Measurements from ENCODE around the gene HDLBP. TPM values are rescaled to one million over a fixed set of nuclear protein-coding genes. Genes with fewer than 3 reads are reported as not detected.
"Not testable (repeated sequence)": the region's sequence is repeated elsewhere in the genome, so short reads cannot be mapped to it uniquely, and the experiment has no call there.

The HDLBP gene
- total RNA-seq, 1 donor = 929 TPM

DNA sequence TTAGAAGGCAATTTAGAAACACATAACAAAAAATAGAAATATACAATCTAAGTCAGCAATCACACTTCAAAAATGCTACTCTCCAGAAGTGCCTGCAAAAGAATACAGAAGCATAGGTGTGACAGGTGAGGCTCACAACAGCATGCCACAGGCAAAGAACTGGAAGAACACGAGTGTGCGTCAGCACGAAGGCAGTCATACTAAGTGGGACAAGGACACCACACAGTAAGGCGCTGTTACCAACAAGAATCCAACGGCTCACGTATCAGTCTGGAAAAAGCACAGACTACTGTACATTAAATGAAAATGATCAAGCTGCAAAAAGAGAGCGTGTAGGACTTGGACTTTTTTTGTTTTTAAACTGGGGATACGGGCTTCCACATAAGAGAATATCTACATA, 18.7 kb downstream of the HDLBP start:
- DNase-seq (ENCODE audit: low read depth) = no peak
- TF ChIP-seq, protein P1, sequence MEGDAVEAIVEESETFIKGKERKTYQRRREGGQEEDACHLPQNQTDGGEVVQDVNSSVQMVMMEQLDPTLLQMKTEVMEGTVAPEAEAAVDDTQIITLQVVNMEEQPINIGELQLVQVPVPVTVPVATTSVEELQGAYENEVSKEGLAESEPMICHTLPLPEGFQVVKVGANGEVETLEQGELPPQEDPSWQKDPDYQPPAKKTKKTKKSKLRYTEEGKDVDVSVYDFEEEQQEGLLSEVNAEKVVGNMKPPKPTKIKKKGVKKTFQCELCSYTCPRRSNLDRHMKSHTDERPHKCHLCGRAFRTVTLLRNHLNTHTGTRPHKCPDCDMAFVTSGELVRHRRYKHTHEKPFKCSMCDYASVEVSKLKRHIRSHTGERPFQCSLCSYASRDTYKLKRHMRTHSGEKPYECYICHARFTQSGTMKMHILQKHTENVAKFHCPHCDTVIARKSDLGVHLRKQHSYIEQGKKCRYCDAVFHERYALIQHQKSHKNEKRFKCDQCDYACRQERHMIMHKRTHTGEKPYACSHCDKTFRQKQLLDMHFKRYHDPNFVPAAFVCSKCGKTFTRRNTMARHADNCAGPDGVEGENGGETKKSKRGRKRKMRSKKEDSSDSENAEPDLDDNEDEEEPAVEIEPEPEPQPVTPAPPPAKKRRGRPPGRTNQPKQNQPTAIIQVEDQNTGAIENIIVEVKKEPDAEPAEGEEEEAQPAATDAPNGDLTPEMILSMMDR (IDR thresholded peaks at IDR 0.05; ENCODE audit: insufficient read depth, low read length) = no peak
- no peak overlapping the region for H3K4me3 ChIP-seq (ENCODE audit: low read depth, low read length)

DNA sequence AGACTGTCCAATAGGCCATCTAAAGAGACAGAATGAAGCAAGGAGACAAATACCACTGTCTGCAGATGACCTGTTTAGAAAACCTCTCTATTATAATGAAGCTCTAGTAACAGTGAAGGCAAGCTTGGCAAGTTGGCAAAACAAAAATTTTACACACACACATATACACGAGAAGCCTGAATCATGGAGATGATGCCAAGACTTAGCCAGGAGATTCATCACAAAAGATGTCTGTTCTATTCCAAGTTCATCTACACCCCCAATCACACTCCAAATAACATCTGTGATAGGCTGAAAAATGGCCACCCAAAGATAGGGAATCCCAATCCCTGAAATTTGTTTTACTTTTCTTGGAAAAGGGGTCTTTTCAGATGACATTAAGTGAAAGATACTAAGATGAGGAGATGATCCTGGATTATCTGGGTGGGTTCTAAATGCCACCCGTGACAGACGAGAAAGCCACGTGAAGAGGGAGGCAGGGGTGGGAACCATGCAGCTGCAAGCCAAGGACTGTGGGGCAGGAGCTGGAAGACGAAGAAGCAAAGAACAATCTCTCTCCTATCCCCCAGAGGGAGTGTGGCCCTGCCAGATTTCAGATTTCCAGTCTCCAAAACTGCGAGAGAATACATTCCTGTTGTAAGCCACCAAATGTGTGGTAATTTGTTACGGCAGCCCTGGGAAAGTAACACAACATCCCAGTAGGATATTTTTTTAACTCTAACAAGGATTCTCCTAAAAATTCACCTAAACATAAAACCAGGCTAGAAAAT, 20.0 kb downstream of the HDLBP start:
- no peak overlapping the region for H3K4me3 ChIP-seq (ENCODE audit: low read depth, low read length)
- peak; percentile 60 for DNase-seq (ENCODE audit: low read depth)
- TF ChIP-seq, protein P1 (IDR thresholded peaks at IDR 0.05; ENCODE audit: insufficient read depth, low read length) = peak; percentile 12

DNA sequence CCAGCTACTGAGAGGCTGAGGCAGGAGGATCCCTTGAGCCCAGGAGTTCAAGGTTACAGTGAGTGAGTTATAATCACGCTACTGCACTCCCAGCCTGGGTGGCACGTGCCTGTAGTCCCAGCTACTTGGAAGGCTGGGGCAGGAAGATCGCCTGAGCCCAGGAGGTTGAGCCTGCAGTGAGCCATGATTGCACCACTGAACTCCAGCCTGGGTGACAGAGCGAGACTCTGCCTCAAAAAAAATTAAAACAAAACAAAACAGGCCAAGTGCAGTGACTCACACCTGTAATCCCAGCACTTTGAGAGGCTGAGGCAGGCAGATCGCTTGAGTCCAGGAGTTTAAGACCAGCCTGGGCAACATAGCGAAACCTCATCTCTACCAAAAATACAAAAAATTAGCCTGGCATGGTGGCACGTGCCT, 22.1 kb downstream of the HDLBP start:
- DNase-seq (ENCODE audit: low read depth) = peak; percentile 20
- not testable (repeated sequence) for H3K4me3 ChIP-seq (ENCODE audit: low read depth, low read length)

DNA sequence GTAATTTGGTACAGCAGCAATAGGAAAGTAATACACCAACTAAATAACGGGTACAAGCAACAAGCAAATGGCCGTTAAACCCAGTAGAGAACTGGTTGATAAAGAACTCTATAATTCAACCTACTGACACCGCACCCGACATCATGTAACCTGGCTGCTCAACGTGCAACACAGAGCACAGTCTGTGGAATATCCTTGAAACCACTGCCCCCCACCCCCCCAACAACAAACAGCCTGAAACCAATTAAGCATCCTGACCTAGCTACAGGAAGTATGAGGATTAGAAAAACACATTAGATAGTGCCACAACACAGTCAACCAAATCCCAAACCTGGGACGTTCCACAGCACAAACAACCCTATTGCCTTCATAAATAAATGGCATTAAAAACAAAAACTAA, 23.5 kb downstream of the HDLBP start:
- no peak for DNase-seq (ENCODE audit: low read depth)
- TF ChIP-seq, protein P1 (IDR thresholded peaks at IDR 0.05; ENCODE audit: insufficient read depth, low read length) = no peak
- H3K4me3 ChIP-seq (ENCODE audit: low read depth, low read length) = no peak overlapping the region

DNA sequence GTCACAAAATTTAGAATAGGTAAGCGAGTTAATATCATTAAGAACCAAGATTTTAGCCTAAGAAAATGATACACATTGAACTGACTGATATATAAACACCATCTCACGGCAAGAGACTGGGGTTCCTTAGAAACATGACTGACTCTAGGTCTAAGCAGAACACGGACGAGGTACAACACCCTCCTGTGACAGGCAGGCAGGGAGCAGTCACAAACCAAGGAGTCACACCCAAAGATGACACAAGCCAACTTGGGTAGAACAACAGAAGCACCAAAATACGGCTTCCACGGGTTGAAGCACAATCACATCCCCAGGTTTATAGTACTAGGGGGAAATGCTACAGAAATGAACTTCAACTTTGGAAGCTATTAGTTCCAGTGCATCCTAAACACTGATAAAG, 24.3 kb downstream of the HDLBP start:
- TF ChIP-seq, protein P1 (IDR thresholded peaks at IDR 0.05; ENCODE audit: insufficient read depth, low read length) = no peak
- DNase-seq (ENCODE audit: low read depth) = no peak
- no peak overlapping the region for H3K4me3 ChIP-seq (ENCODE audit: low read depth, low read length)

- no peak for DNase-seq (ENCODE audit: low read depth)
- no peak overlapping the region for H3K4me3 ChIP-seq (ENCODE audit: low read depth, low read length)
- TF ChIP-seq, protein P1 (IDR thresholded peaks at IDR 0.05; ENCODE audit: insufficient read depth, low read length) = no peak
These were observed 25.9 kb downstream of the HDLBP start for GRCh38 chr2:241289597-241289996.

GRCh38 chr2:241289053-241289452, 26.4 kb downstream of the HDLBP start:
- H3K4me3 ChIP-seq (ENCODE audit: low read depth, low read length) = no peak overlapping the region
- TF ChIP-seq, protein P1 (IDR thresholded peaks at IDR 0.05; ENCODE audit: insufficient read depth, low read length) = no peak
- no peak for DNase-seq (ENCODE audit: low read depth)

Data from fibroblast of the aortic adventitia (primary cell).